ES-I3 (cell line): ENCODE data around the gene SETX.
A peak's percentile ranks its signal among the peaks of the same experiment; 100 is the strongest.
"Not testable (repeated sequence)": the region's sequence is repeated elsewhere in the genome, so short reads cannot be mapped to it uniquely, and the experiment has no call there.

ENCODE experiments used
- H3K36me3 ChIP-seq: 2 replicates; pipeline ENCODE4 v1.6.1; 2013; ENCODE audit warnings: mild to moderate bottlenecking, low read length, control low read depth, moderate library complexity; ENCODE audit not compliant: insufficient read depth
- H3K4me1 ChIP-seq: 2 replicates; pipeline ENCODE4 v1.6.1; 2013; ENCODE audit warnings: mild to moderate bottlenecking, control low read depth, low read length; ENCODE audit not compliant: insufficient read depth
- H3K9ac ChIP-seq: 2 replicates; pipeline ENCODE4 v1.6.1; 2013; ENCODE audit warnings: low read depth, mild to moderate bottlenecking, low read length, moderate library complexity
- H3K9me3 ChIP-seq: 2 replicates; pipeline ENCODE4 v1.6.1; 2013; ENCODE audit warnings: mild to moderate bottlenecking, low read length, moderate library complexity; ENCODE audit not compliant: control insufficient read depth, insufficient read depth

Gene SETX, protein sequence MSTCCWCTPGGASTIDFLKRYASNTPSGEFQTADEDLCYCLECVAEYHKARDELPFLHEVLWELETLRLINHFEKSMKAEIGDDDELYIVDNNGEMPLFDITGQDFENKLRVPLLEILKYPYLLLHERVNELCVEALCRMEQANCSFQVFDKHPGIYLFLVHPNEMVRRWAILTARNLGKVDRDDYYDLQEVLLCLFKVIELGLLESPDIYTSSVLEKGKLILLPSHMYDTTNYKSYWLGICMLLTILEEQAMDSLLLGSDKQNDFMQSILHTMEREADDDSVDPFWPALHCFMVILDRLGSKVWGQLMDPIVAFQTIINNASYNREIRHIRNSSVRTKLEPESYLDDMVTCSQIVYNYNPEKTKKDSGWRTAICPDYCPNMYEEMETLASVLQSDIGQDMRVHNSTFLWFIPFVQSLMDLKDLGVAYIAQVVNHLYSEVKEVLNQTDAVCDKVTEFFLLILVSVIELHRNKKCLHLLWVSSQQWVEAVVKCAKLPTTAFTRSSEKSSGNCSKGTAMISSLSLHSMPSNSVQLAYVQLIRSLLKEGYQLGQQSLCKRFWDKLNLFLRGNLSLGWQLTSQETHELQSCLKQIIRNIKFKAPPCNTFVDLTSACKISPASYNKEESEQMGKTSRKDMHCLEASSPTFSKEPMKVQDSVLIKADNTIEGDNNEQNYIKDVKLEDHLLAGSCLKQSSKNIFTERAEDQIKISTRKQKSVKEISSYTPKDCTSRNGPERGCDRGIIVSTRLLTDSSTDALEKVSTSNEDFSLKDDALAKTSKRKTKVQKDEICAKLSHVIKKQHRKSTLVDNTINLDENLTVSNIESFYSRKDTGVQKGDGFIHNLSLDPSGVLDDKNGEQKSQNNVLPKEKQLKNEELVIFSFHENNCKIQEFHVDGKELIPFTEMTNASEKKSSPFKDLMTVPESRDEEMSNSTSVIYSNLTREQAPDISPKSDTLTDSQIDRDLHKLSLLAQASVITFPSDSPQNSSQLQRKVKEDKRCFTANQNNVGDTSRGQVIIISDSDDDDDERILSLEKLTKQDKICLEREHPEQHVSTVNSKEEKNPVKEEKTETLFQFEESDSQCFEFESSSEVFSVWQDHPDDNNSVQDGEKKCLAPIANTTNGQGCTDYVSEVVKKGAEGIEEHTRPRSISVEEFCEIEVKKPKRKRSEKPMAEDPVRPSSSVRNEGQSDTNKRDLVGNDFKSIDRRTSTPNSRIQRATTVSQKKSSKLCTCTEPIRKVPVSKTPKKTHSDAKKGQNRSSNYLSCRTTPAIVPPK (N-terminal part only)

DNA sequence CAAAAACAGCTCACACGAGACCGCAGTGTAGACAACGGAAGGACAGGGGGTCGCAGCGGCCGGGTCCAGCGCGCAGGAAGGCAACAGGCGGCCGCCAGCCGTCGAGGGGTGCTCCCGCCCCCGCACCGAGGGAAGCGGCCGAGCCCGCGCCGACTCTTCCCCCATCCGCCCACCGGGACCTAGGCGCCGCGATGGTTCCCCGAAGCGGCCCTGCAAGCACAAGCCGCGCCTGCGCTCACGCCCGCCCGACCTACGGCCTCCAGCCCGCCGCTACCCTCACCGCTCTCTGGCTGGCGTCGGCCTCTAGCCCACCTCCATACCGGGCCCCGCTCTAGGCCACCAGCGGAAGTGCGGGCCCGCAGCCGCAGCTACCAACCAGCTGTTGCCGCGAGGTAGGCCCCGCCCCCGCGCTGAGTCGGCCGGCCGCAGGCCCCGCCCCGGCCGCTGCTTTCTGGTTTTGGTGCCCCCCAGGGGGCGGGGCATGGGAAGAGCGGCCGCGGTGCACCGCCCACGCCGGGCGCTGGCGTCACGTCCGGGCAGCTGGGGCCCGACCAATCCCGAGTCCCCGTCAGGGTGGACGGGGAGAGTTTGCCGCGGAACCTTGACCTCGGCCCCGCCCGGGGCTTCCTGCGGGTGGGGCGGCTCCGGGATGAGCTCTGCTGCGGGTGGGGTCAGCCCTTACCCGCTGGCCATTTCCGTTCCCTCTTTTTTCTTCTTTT, at the start of gene SETX:
Gene SETX (minus strand): TSS at position 350 of the 719 bp plus-strand sequence. CDS start 5,558 bp downstream, outside the sequence.
- Histone ChIP-seq H3K36me3 (peaks cover 31% of the 10 kb centered on the region), H3K9ac (peak within 1 kb of the TSS; percentile 90), H3K4me1 (peaks cover 10% of the 10 kb centered on the region; the same call in 1 of the 2 replicates), H3K9me3 (no peaks in the 10 kb centered on the region)

DNA sequence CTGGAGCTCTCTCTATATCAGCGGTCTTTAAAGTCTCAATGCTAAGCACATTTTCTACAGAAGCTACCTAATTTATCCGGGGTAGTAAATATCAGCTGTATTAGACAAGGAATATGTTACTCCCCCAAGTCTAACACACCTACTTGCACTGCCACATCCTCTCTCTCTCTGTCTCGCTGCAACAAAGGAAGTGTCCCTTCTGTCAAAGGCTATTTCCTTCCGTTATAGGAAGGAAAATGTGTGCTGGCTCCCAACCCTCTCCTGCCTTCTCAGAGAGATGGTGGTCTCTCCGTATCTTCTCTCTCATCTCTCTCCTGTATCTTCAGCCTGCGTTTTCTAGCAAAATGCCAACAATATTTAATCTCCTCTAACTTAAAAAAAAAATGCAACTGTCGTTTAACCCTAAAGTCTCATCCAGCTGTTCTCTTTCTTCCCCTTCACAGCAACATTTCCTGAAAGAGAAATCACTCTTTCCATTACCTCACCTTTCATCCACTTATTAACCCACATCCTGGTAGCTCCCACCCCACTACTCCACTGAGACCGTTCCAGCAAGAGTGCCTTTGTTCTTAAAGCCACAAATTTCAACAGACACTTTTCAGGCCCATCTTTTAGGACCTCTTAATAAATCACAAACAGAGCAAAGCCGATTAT, 49.6 kb upstream of the SETX start:
- Histone ChIP-seq H3K9ac (no peak overlapping the region), H3K4me1 (peaks cover 6% of the 10 kb centered on the region; the same call in 1 of the 2 replicates), H3K36me3 (no peaks in the 10 kb centered on the region), H3K9me3 (no peaks in the 10 kb centered on the region)

DNA sequence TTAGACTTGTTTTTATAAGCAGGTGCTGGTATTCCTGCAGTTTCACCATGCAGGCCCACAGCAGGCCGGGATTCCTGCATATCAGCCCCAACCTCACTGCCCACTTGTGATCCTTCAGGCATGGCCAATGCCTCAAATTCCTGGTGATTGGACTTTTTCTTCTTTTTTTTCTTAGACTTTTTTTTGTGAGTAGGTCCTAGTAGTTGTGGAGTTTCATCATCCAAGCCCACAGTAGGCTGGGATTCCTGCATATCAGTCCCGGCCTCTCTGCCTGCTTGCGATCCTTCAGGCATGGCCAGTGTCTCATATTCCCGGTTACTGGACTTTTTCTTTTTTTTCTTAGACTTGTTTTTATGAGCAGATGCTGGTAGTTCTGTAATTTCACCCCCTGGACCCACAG, 47.0 kb upstream of the SETX start:
- Histone ChIP-seq H3K9me3 (no peaks in the 10 kb centered on the region), H3K4me1 (peaks cover 3% of the 10 kb centered on the region; the same call in 1 of the 2 replicates), H3K36me3 (peaks cover 5% of the 10 kb centered on the region), H3K9ac (no peak overlapping the region)

DNA sequence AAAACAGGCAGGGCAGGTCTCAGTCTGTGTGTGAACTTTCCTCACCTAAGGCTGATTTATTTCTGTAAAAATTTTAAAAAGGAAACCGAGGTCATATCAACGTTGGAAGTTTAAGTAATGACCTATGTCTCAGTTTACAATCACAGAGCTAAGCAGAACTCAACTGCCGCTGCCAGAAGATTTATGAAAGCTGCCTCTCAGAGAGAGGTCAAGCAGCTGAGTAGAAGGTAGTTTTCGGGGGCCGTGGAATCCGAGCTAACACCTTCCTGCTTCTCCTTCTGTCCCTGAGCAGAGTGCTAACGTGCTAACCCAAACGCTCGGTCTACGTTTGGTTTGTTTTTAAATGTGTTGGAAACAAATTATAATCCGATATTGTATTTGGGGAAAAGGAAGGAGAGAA, 40.8 kb upstream of the SETX start:
- H3K4me1 ChIP-seq: no peaks in the 10 kb centered on the region
- peaks cover 20% of the 10 kb centered on the region for H3K36me3 ChIP-seq
- no peaks in the 10 kb centered on the region for H3K9me3 ChIP-seq
- H3K9ac ChIP-seq: no peak overlapping the region

DNA sequence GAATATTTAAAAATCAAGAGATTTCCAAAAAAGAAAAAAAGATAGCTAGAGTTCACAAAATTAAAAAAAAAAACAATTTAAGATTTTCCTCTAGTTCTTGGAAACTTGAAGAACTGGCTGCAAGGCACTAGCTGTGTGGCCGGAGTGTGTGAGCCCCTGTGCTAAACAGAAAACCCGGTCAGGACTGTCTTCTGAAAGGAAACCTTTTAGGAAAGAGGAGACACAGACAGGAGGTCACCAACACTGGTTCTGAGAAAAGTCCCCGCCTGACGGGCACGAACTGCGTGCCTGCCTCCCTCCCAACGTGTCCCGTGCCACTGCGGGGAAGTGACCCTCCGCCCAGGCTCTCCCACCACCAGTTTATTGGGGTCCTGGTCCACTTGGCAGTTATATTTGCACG, 36.7 kb upstream of the SETX start:
- Histone ChIP-seq H3K36me3 (peaks cover 36% of the 10 kb centered on the region; the same call in 1 of the 2 replicates), H3K9ac (no peak overlapping the region), H3K4me1 (no peaks in the 10 kb centered on the region), H3K9me3 (no peaks in the 10 kb centered on the region)

DNA sequence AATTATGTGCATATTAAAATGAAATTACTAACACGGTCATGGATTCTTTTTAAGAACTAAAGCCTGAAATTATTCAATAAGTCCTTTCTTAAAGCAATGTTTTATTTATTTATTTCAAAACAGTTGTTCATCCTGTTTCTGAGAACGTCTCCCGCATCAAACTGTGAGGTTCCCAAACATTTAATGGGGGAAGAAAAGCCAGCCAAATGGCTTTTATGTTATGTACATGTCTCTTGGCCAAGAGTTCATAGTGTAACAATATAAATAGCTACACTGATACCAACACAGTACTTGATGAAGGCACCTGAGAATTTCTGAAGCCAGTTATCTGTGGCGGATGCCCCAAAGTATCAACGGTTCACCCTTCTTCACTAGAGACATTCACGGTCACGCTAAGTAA, 36.2 kb upstream of the SETX start:
- Histone ChIP-seq H3K36me3 (peaks cover 35% of the 10 kb centered on the region; the same call in 1 of the 2 replicates), H3K9ac (no peak overlapping the region), H3K9me3 (no peaks in the 10 kb centered on the region), H3K4me1 (no peaks in the 10 kb centered on the region)

DNA sequence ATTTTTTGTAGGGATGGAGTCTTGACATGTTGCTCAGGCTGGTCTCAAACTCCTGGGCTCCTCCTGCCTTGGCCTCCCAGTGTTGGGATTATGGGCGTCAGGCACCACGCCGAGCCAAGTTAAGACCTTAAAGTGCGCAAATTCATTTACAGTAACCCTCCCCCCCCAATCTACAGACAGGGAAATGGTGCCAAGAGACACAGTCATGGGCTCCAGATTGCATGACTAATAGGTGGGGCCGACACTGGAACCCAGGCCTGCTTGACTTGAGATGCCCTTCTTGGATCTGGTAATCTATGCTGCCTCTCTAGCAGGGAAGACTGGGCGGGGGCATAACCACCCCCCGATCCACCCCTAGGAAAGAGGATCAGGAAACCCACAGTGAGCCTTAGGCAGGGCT, 32.3 kb upstream of the SETX start:
- Histone ChIP-seq H3K36me3 (peaks cover 39% of the 10 kb centered on the region), H3K9me3 (no peaks in the 10 kb centered on the region), H3K4me1 (no peaks in the 10 kb centered on the region), H3K9ac (no peak overlapping the region)

DNA sequence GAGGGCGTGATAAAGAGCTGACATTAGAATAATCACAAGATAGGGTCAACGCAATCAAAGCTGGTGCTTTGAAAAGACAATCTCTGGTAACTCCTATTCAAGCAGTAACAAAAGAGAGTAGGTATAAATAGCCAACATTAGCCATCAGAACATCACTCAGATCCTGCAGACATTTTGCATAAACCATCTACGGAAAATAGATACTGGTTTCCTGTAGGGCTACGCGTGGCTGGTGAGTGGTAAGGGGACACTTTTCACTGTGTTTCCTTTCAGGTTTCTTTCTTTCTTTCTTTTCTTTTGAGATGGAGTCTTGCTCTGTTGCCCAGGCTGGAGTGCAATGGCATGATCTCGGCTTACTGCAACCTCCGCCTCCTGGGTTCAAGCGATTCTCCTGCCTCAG, 29.6 kb upstream of the SETX start:
- Histone ChIP-seq H3K9me3 (no peaks in the 10 kb centered on the region), H3K4me1 (no peaks in the 10 kb centered on the region), H3K9ac (no peak overlapping the region), H3K36me3 (peaks cover 20% of the 10 kb centered on the region)

DNA sequence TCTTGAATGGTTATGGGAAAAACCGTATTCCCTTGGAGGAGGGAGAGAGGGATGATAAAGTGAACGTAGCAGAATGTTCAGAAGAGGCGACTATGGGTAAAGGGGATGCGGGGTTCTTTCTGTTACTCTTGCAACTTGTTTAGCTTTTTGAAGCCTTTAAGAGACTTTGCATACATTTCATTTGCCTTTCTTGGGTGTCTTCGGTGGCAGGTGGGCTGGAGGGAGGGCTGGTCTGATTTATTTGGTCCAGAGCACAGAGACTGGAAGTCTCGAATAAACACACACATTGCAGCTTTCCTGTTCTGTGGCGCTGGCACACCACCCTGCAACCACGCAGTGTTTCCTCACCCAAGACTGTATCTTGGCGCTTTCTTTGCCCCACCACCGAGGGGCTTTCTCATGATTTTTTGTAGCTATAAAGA, 28.7 kb upstream of the SETX start:
- no peaks in the 10 kb centered on the region for H3K9me3 ChIP-seq
- no peak overlapping the region for H3K9ac ChIP-seq
- no peaks in the 10 kb centered on the region for H3K4me1 ChIP-seq
- peaks cover 24% of the 10 kb centered on the region for H3K36me3 ChIP-seq

DNA sequence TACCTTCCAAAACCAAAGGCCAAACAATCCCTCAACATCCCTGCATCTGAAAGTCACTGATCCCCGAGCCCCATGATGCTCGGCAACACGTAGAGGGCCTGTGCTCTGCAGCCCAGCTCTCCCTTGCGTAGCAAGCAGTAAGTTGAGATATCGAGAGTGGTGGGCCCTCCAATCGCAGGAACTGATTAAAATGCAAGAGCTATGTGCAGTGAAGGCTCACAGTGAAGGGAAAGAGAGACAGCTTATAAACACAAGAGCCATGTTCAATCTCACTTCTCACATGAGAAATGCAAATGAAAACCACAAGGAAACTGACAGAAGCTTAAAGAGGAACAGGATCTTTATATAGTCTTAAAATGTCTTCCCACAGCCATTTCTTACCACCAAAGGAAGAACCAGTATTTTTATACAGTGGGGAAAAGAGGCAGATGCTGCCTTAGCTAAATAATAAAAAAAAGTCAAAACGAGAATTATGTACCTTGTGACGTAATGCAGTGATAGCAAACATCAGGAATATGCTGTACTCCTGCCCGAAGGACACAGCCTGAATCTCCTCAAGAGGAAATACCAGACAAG, 27.3 kb upstream of the SETX start:
- no peaks in the 10 kb centered on the region for H3K4me1 ChIP-seq
- H3K9me3 ChIP-seq: no peaks in the 10 kb centered on the region
- peaks cover 23% of the 10 kb centered on the region for H3K36me3 ChIP-seq
- no peak overlapping the region for H3K9ac ChIP-seq

DNA sequence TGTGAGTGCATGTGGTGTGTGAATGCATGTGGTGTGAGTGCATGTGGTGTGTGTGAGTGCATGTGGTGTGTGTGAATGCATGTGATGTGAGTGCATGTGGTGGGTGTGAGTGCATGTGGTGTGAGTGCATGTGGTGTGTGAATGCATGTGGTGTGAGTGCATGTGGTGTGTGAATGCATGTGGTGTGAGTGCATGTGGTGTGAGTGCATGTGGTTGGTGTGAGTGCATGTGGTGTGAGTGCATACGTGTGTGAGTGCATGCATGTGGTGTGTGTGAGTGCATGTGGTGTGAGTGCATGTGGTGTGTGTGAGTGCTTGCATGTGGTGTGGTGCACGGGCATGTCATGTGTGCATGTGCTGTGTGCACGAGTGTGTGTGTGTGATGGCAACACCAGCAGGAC, 23.6 kb upstream of the SETX start:
- H3K36me3 ChIP-seq: peaks cover 23% of the 10 kb centered on the region

DNA sequence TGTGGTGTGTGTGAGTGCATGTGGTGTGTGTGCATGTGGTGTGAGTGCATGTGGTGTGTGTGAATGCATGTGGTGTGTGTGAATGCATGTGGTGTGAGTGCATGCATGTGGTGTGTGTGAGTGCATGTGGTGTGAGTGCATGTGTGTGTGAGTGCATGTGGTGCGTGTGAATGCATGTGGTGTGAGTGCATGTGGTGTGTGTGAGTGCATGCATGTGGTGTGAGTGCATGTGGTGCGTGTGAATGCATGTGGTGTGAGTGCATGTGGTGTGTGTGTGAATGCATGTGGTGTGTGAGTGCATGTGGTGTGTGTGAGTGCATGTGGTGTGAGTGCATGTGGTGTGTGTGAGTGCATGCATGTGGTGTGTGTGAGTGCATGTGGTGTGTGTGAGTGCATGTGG, 23.0 kb upstream of the SETX start:
- H3K9me3 ChIP-seq, H3K9ac ChIP-seq, H3K4me1 ChIP-seq: not testable (repeated sequence)
- H3K36me3 ChIP-seq: peaks cover 23% of the 10 kb centered on the region

More for the DNA sequence above, 23.6 kb upstream of the SETX start:
- H3K4me1 ChIP-seq, H3K9me3 ChIP-seq, H3K9ac ChIP-seq: not testable (repeated sequence)
